Loucy (cell line): Measurements from ENCODE around the gene KRT35.

Source experiments
- H2AFZ ChIP-seq: fragments of 200-600 bp; sonication (generic); 2 replicates; pipeline ENCODE4 v1.6.0; 2016; ENCODE audit warnings: antibody characterized with exemption, mild to moderate bottlenecking, low read length, moderate library complexity
- H3F3A ChIP-seq: fragments of 200-600 bp; 2 replicates; pipeline ENCODE4 v1.6.0; 2016; ENCODE audit warnings: antibody characterized with exemption, low read depth, mild to moderate bottlenecking
- H3K27me3 ChIP-seq: fragments of 200-600 bp; sonication (generic); 2 replicates; pipeline ENCODE4 v1.6.1; 2014; ENCODE audit warnings: low read length, mild to moderate bottlenecking; ENCODE audit not compliant: insufficient read depth, poor library complexity, severe bottlenecking
- H3K36me3 ChIP-seq: fragments of 200-600 bp; sonication (generic); 2 replicates; pipeline ENCODE4 v1.6.1; 2016; ENCODE audit warnings: low read length; ENCODE audit not compliant: insufficient read depth
- H3K4me1 ChIP-seq: fragments of 200-600 bp; sonication (generic); 2 replicates; pipeline ENCODE4 v1.5.1; 2014; ENCODE audit warnings: low read length, mild to moderate bottlenecking; ENCODE audit not compliant: insufficient read depth, poor library complexity, severe bottlenecking
- H3K4me2 ChIP-seq: fragments of 200-600 bp; sonication (generic); 2 replicates; pipeline ENCODE4 v1.6.0; 2014; ENCODE audit warnings: antibody characterized with exemption, low read length, low read depth, mild to moderate bottlenecking; ENCODE audit not compliant: poor library complexity, severe bottlenecking
- H3K4me3 ChIP-seq: fragments of 200-600 bp; sonication (generic); 2 replicates; pipeline ENCODE4 v1.5.1; 2014; ENCODE audit warnings: low read length, mild to moderate bottlenecking, mixed read lengths; ENCODE audit not compliant: poor library complexity, severe bottlenecking
- H3K79me2 ChIP-seq: fragments of 200-600 bp; sonication (generic); 2 replicates; pipeline ENCODE4 v1.6.1; 2014; ENCODE audit warnings: low read length; ENCODE audit not compliant: insufficient read depth
- H3K9ac ChIP-seq: fragments of 200-600 bp; sonication (generic); 2 replicates; pipeline ENCODE4 v1.6.0; 2014; ENCODE audit warnings: mild to moderate bottlenecking, low read depth, low read length, moderate library complexity; ENCODE audit not compliant: poor library complexity, severe bottlenecking
- H3K9me2 ChIP-seq: fragments of 200-600 bp; sonication (generic); replicated peaks from 2 replicates; pipeline ENCODE4 v1.6.1; 2016; ENCODE audit warnings: low read depth, low read length, mixed read lengths
- H3K9me3 ChIP-seq: fragments of 200-600 bp; sonication (generic); 2 replicates; pipeline ENCODE4 v1.6.1; 2014; ENCODE audit warnings: mild to moderate bottlenecking, antibody characterized with exemption, low read length, low read depth; ENCODE audit not compliant: insufficient read depth
- H4K20me1 ChIP-seq: fragments of 200-600 bp; sonication (generic); 2 replicates; pipeline ENCODE4 v1.6.0; 2014; ENCODE audit warnings: antibody characterized with exemption, low read length, mild to moderate bottlenecking; ENCODE audit not compliant: insufficient read depth, poor library complexity, severe bottlenecking
- EZH2phosphoT487 ChIP-seq: fragments of 200-600 bp; IDR thresholded peaks from 2 replicates; pipeline ENCODE4 v1.6.1; 2018; ENCODE audit warnings: antibody characterized with exemption, mild to moderate bottlenecking, moderate library complexity, borderline replicate concordance
- TF ChIP-seq, protein P1 (sequence below): fragments of 200-600 bp; sonication (generic); conservative IDR thresholded peaks from 2 replicates; pipeline ENCODE4 v1.5.1; 2014; ENCODE audit warnings: mild to moderate bottlenecking, antibody characterized with exemption, low read length

The KRT35 gene

DNA sequence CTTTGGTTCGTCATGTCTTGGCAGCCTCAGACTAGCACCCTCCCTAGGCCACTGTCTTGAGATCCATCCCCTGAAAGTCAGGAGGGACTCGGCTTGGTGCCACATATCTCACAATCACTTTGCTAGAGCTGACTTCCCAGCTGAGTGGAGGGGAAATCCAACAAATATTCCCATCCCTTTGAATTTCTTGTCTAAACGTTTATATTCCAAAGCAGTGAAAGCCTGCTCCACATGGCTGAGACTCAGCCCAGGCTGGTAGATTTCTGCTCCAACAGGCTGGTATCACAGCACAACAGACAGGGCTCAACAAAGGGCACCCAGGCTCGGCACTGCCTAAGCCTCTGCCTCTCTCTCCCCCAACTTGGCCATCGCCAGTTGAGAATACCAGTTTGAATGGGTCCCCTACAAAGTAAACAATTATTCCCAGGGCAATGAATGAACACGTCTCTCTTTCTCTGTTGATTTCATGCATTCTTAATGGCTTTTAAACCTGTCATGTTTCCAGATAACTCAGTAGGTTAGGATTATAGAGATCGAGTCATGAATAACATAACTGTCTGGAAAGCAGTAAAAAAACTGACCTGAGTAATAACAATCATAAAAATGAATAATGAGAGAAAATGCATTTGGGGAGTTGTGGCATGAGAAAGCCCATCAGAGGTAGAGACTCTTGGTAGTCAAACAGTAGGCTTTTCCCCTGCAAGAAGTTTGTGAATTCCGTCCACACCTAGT is 23.5 kb upstream of the KRT35 start:
- Histone ChIP-seq H4K20me1 (no peaks in the 10 kb centered on the region), H3K79me2 (no peaks in the 10 kb centered on the region), H3F3A (no peaks in the 10 kb centered on the region), H3K4me2 (no peak overlapping the region), H3K4me1 (no peaks in the 10 kb centered on the region), H3K27me3 (no peaks in the 10 kb centered on the region), H2AFZ (no peak overlapping the region), H3K9ac (no peak overlapping the region), H3K36me3 (no peaks in the 10 kb centered on the region), H3K9me3 (no peaks in the 10 kb centered on the region), H3K9me2 (no peaks in the 10 kb centered on the region), H3K4me3 (no peak overlapping the region)
- TF ChIP-seq, protein P1, sequence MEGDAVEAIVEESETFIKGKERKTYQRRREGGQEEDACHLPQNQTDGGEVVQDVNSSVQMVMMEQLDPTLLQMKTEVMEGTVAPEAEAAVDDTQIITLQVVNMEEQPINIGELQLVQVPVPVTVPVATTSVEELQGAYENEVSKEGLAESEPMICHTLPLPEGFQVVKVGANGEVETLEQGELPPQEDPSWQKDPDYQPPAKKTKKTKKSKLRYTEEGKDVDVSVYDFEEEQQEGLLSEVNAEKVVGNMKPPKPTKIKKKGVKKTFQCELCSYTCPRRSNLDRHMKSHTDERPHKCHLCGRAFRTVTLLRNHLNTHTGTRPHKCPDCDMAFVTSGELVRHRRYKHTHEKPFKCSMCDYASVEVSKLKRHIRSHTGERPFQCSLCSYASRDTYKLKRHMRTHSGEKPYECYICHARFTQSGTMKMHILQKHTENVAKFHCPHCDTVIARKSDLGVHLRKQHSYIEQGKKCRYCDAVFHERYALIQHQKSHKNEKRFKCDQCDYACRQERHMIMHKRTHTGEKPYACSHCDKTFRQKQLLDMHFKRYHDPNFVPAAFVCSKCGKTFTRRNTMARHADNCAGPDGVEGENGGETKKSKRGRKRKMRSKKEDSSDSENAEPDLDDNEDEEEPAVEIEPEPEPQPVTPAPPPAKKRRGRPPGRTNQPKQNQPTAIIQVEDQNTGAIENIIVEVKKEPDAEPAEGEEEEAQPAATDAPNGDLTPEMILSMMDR: no peak

DNA sequence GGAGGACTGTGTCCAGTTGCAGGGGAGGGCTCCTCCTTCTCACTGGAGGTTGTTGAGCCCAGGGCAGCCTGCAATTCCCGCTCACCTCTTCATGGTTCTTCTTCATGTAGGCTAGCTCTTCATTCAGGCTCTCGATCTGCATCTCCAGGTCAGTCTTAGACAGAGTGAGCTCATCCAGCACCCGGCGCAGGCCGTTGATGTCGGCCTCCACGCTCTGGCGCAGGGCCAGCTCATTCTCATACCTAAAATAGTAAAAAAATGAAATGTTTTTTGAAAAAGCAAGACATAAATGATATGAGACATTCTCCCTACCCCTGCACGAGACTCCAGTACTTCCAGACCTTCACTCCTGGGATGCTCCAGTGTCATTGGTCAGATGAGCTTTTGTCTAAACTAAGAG is 22.3 kb upstream of the KRT35 start:
- Histone ChIP-seq H2AFZ (no peak overlapping the region), H3K79me2 (no peaks in the 10 kb centered on the region), H3F3A (no peaks in the 10 kb centered on the region), H4K20me1 (no peaks in the 10 kb centered on the region), H3K36me3 (no peaks in the 10 kb centered on the region), H3K9ac (no peak overlapping the region), H3K4me2 (no peak overlapping the region), H3K9me2 (no peaks in the 10 kb centered on the region), H3K9me3 (no peaks in the 10 kb centered on the region), H3K27me3 (no peaks in the 10 kb centered on the region), H3K4me1 (no peaks in the 10 kb centered on the region), H3K4me3 (no peak overlapping the region)
- TF ChIP-seq, protein P1: no peak
- TF ChIP-seq EZH2phosphoT487: no peak

DNA sequence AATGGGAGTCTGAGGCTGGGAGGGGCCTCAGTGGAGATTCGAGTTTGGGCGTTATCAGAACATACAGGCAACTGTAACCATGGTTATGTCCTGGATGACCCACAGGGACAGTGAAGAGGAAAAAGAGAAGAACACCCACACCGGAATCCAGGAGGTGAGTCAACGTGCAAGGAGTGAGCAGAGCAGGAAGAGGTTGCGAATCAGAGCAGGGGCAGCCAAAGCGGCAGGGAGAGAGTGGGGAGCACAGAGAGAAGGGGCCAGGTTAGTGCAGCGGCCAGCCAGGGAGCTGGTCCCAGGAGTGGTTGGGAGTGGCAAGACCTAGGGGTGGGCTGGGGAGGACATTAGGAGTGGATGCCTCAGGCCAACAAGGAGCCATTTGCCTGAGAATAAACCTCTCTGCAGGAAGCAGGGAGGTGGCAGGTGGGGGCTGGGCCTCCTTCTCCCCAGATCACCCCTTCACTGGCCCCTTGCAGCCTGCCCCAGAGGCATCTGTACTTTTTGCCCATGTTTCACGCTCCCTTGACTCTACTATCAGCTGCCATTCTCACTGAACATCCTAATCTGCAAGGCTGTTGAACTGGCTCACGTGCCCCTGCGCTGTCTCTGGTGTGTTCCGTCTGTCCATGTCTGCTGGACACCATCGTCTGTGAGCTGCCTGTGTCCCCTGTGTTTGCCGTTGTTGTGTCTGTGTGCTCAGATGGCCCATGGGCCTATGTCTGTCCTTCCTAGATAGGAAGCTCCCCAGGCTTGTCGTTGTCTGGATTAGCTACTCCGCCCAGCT is 19.4 kb upstream of the KRT35 start:
- no peaks in the 10 kb centered on the region for H3F3A ChIP-seq
- H3K4me2 ChIP-seq: no peak overlapping the region
- H3K9ac ChIP-seq: no peak overlapping the region
- H3K4me3 ChIP-seq: no peak overlapping the region
- no peaks in the 10 kb centered on the region for H3K36me3 ChIP-seq
- no peak for TF ChIP-seq EZH2phosphoT487
- TF ChIP-seq, protein P1: no peak
- no peak overlapping the region for H2AFZ ChIP-seq
- H3K9me3 ChIP-seq: no peaks in the 10 kb centered on the region
- no peaks in the 10 kb centered on the region for H3K9me2 ChIP-seq
- no peaks in the 10 kb centered on the region for H4K20me1 ChIP-seq
- no peaks in the 10 kb centered on the region for H3K27me3 ChIP-seq
- H3K4me1 ChIP-seq: peaks cover 5% of the 10 kb centered on the region
- H3K79me2 ChIP-seq: no peaks in the 10 kb centered on the region
